GM23248 (cell line): ENCODE data around the gene EREG. TPM values are rescaled to one million over a fixed set of nuclear protein-coding genes. Genes with fewer than 3 reads are reported as not detected.

Experiments
- DNase-seq: peaks from one replicate; pipeline ENCODE4 v3.0.0-alpha.2; 2015
- H2AFZ ChIP-seq: fragments of 200-600 bp; sonication (generic); 2 replicates; pipeline ENCODE4 v1.6.1; 2016; ENCODE audit warnings: antibody characterized with exemption
- H3F3A ChIP-seq: fragments of 200-600 bp; sonication (generic); 2 replicates; pipeline ENCODE4 v1.6.1; 2016; ENCODE audit warnings: mild to moderate bottlenecking, antibody characterized with exemption, mixed run types; ENCODE audit not compliant: insufficient read depth
- H3K27ac ChIP-seq: fragments of 200-600 bp; sonication (generic); 2 replicates; pipeline ENCODE4 v1.5.1; 2016; ENCODE audit warnings: mild to moderate bottlenecking
- H3K27me3 ChIP-seq: fragments of 200-600 bp; sonication (generic); replicated peaks from 2 replicates; pipeline ENCODE4 v1.6.1; 2016; ENCODE audit warnings: mild to moderate bottlenecking; ENCODE audit not compliant: insufficient read depth
- H3K36me3 ChIP-seq: fragments of 200-600 bp; sonication (generic); 2 replicates; pipeline ENCODE4 v1.6.1; 2016; ENCODE audit warnings: low read depth, mild to moderate bottlenecking
- H3K4me1 ChIP-seq: fragments of 200-600 bp; sonication (generic); 2 replicates; pipeline ENCODE4 v1.6.1; 2016; ENCODE audit warnings: mild to moderate bottlenecking; ENCODE audit not compliant: insufficient read depth
- H3K4me2 ChIP-seq: fragments of 200-600 bp; sonication (generic); one replicate; pipeline ENCODE4 v1.6.1; 2016; ENCODE audit warnings: mild to moderate bottlenecking; ENCODE audit not compliant: unreplicated experiment
- H3K4me3 ChIP-seq: fragments of 200-600 bp; sonication (generic); 2 replicates; pipeline ENCODE4 v1.5.1; 2016; ENCODE audit warnings: mild to moderate bottlenecking
- H3K79me2 ChIP-seq: fragments of 200-600 bp; sonication (generic); 2 replicates; pipeline ENCODE4 v1.6.1; 2016; ENCODE audit warnings: mild to moderate bottlenecking; ENCODE audit not compliant: insufficient read depth
- H3K9ac ChIP-seq: fragments of 200-600 bp; sonication (generic); 2 replicates; pipeline ENCODE4 v1.6.1; 2016; ENCODE audit warnings: mild to moderate bottlenecking
- H3K9me2 ChIP-seq: fragments of 200-600 bp; sonication (generic); 2 replicates; pipeline ENCODE4 v1.6.1; 2016; ENCODE audit warnings: mixed run types, mild to moderate bottlenecking, moderate library complexity; ENCODE audit not compliant: insufficient read depth
- H3K9me3 ChIP-seq: fragments of 200-600 bp; sonication (generic); one replicate; pipeline ENCODE4 v1.6.1; 2017; ENCODE audit warnings: low read depth
- H4K20me1 ChIP-seq: fragments of 200-600 bp; sonication (generic); 2 replicates; pipeline ENCODE4 v1.6.0; 2016; ENCODE audit not compliant: insufficient read depth
- EZH2 ChIP-seq: fragments of 200-600 bp; sonication (generic); IDR thresholded peaks from 2 replicates; pipeline ENCODE4 v1.6.1; 2018; ENCODE audit warnings: antibody characterized with exemption, mild to moderate bottlenecking; ENCODE audit not compliant: insufficient read depth, poor library complexity, severe bottlenecking
- EZH2phosphoT487 ChIP-seq: fragments of 200-600 bp; sonication (generic); IDR thresholded peaks from 2 replicates; pipeline ENCODE4 v1.6.1; 2018; ENCODE audit warnings: antibody characterized with exemption, moderate library complexity, mild to moderate bottlenecking, low read depth; ENCODE audit not compliant: insufficient read depth
- WGBS, 2 experiments: methylation state at CpG; one replicate each; pipeline ENCODE4 v1.1.6; 2015 to 2017; ENCODE audit warnings: low lambda C conversion rate in 2 of 2, low coverage in 1 of 2; ENCODE audit errors: missing lambda C conversion rate in 2 of 2; 5-methylcytosine and 5-hydroxymethylcytosine counted together
- in situ Hi-C: fragments of 300-500 bp; cut with MboI; formaldehyde crosslinking; loops from 2 replicates; pipeline ENCODE4 v1.15.0; 2020
- polyA plus RNA-seq: library from polyadenylated mRNA; unstranded; fragments of >200 nt; fragmentation: Nextera tagmentation; extraction: Ambion mirVana; gene quantifications from 2 replicates; pipeline ENCODE4 v1.2.1, GENCODE V29; 2016
- total RNA-seq: library from RNA; depleted of rRNA; stranded (reverse); fragments of >200 nt; shearing (Covaris generic); gene quantifications from 2 replicates; pipeline ENCODE4 v1.2.3, GENCODE V29; 2014

EREG gene
- total and polyA plus RNA-seq, 2 experiments from 2014 or later: 1.8 to 4.4 TPM

GRCh38 chr4:74390677-74391076 lies 25.7 kb downstream of the EREG start:
- Histone ChIP-seq H3K79me2 (no peaks in the 10 kb centered on the region), H3K4me3 (no peak overlapping the region), H3F3A (peaks cover 7% of the 10 kb centered on the region; the same call in 1 of the 2 replicates), H3K9me2 (no peaks in the 10 kb centered on the region), H3K27ac (no peak overlapping the region), H3K9me3 (no peaks in the 10 kb centered on the region), H3K4me1 (peaks cover 11% of the 10 kb centered on the region; the same call in 1 of the 2 replicates), H3K27me3 (no peaks in the 10 kb centered on the region), H3K9ac (no peak overlapping the region), H4K20me1 (no peaks in the 10 kb centered on the region), H2AFZ (no peak overlapping the region), H3K4me2 (no peak overlapping the region), H3K36me3 (no peaks in the 10 kb centered on the region)
- TF ChIP-seq EZH2phosphoT487 (no peak), EZH2 (no peak)
- WGBS, 2 experiments: 64 to 74% methylated on average over 2 of the region's 2 CpGs
- no peak for DNase-seq
- in situ Hi-C loops: no loop called here

- no peaks in the 10 kb centered on the region for H3K9me2 ChIP-seq
- no peaks in the 10 kb centered on the region for H4K20me1 ChIP-seq
- in situ Hi-C loops: no loop called here
- no peak overlapping the region for H3K4me3 ChIP-seq
- no peak overlapping the region for H3K4me2 ChIP-seq
- peaks cover 7% of the 10 kb centered on the region; the same call in 1 of the 2 replicates for H3F3A ChIP-seq
- no peaks in the 10 kb centered on the region for H3K9me3 ChIP-seq
- no peaks in the 10 kb centered on the region for H3K36me3 ChIP-seq
- H3K27ac ChIP-seq: no peak overlapping the region
- no peak for DNase-seq
- H3K79me2 ChIP-seq: no peaks in the 10 kb centered on the region
- no peak overlapping the region for H3K9ac ChIP-seq
- H3K4me1 ChIP-seq: peaks cover 11% of the 10 kb centered on the region; the same call in 1 of the 2 replicates
- H3K27me3 ChIP-seq: no peaks in the 10 kb centered on the region
- no peak overlapping the region for H2AFZ ChIP-seq
- TF ChIP-seq EZH2phosphoT487: no peak
- TF ChIP-seq EZH2: no peak
Observed at GRCh38 chr4:74391346-74391745, 26.4 kb downstream of the EREG start.

DNA sequence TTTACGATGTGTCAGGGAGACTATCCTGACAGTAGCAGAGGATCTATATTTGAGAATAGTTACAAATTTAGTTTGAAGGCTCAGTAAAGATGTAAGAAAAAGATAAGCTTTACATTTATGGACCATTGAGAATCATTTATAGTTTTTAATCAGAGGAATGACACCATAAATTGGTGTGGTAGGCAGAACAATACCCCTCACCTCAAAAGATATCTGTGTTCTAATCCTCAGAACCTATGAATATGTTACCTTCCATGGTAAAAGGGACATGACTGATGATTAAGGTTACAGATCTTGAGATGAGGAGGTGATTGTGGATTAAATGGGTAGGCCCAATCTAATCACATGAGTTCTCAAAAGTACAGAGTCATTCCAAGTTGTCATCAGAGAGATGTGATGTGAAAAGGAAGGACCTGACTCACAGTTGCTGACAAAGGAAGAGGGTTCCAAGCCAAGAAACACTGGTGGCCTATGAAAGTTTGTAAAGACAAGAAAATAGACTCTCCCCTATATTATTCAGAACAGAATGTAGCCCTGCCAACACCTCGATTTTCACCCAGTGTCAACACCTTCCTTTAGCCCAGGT lies 27.0 kb downstream of the EREG start:
- no peaks in the 10 kb centered on the region for H3K9me2 ChIP-seq
- H3K36me3 ChIP-seq: no peaks in the 10 kb centered on the region
- WGBS, 2 experiments: 74 to 94% methylated on average over 2 of the region's 2 CpGs
- H3K27ac ChIP-seq: no peak overlapping the region
- H3K9me3 ChIP-seq: no peaks in the 10 kb centered on the region
- DNase-seq: no peak
- H3K27me3 ChIP-seq: no peaks in the 10 kb centered on the region
- no peaks in the 10 kb centered on the region for H4K20me1 ChIP-seq
- no peak overlapping the region for H3K4me2 ChIP-seq
- peaks cover 11% of the 10 kb centered on the region; the same call in 1 of the 2 replicates for H3K4me1 ChIP-seq
- in situ Hi-C loops: no loop called here
- H3K9ac ChIP-seq: no peak overlapping the region
- no peak overlapping the region for H2AFZ ChIP-seq
- H3F3A ChIP-seq: peaks cover 7% of the 10 kb centered on the region; the same call in 1 of the 2 replicates
- H3K79me2 ChIP-seq: no peaks in the 10 kb centered on the region
- no peak overlapping the region for H3K4me3 ChIP-seq
- no peak for TF ChIP-seq EZH2
- TF ChIP-seq EZH2phosphoT487: no peak

- TF ChIP-seq EZH2: no peak
- no peak for TF ChIP-seq EZH2phosphoT487
- no peaks in the 10 kb centered on the region for H3K9me2 ChIP-seq
- H4K20me1 ChIP-seq: no peaks in the 10 kb centered on the region
- 60% methylated on average over 5 of the region's 5 CpGs for WGBS, 2 experiments
- no peak overlapping the region for H3K27ac ChIP-seq
- H3K9me3 ChIP-seq: no peaks in the 10 kb centered on the region
- peaks cover 7% of the 10 kb centered on the region; the same call in 1 of the 2 replicates for H3F3A ChIP-seq
- H3K79me2 ChIP-seq: no peaks in the 10 kb centered on the region
- H3K4me2 ChIP-seq: no peak overlapping the region
- in situ Hi-C loops: no loop called here
- no peak overlapping the region for H3K9ac ChIP-seq
- peak; percentile 42 for DNase-seq
- no peaks in the 10 kb centered on the region for H3K36me3 ChIP-seq
- H3K4me1 ChIP-seq: peaks cover 11% of the 10 kb centered on the region; the same call in 1 of the 2 replicates
- peak overlapping the region; percentile 0; the same call in 1 of the 2 replicates for H2AFZ ChIP-seq
- no peak overlapping the region for H3K4me3 ChIP-seq
- no peaks in the 10 kb centered on the region for H3K27me3 ChIP-seq
Observed at GRCh38 chr4:74394476-74395136, 29.7 kb downstream of the EREG start.
